ENCODE data around the gene PROSER2. TPM values are rescaled to one million over a fixed set of nuclear protein-coding genes. Genes with fewer than 3 reads are reported as not detected.
"Not testable (repeated sequence)": the region's sequence is repeated elsewhere in the genome, so short reads cannot be mapped to it uniquely, and the experiment has no call there.

PROSER2 gene
- total and polyA plus RNA-seq, 2 experiments from 2014 or later, result 0.65 to 1.2 TPM

DNA sequence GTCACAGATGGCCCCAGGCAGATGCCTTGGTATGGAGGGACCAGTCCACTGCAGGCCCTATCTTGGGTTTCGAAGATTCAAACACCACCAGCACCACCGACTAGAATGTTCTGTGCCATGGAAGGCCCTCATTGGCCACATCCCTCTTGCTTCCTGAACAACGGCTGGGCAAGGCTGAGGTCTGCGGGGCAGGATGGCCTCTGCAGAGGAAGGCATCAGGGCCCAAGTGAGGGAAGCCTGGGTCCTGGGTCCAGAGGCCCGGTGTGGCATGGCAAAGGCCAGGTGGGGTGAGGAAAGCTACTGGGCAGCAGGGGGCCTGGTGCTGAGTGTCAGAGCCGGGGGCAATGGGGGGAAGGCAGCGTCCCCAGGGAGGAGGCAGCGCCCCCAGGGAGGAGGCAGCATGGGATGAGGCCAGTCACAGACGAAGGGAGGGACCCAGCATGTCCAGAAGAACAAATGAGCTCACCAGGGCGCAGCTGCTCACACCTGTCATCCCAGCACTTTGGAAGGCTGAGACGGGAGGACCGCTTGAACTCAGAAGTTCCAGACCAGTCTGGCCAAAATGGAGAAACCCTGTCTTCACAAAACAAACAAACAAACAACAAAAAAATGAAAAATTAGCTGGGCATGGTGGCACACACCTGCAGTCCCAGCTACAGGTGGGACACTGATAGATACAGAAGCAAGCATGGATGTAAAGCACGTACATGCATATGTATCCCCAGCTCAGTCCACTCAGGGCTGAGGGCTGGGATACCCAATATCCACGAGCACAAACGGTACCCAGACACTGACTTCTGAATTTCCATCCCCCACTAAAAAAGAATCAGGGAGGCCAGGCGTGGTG lies 64.4 kb downstream of the PROSER2 start:
- Histone ChIP-seq H3K4me1 (ENCODE audit: insufficient read depth) (0 out of 2 replicates have a peak, but pooled peaks cover under 1% of the 10 kb centered on the region), H3K4me3 (no peak overlapping the region), H4K20me1 (ENCODE audit: insufficient read depth) (no peaks in the 10 kb centered on the region), H3F3A (ENCODE audit: insufficient read depth) (no peaks in the 10 kb centered on the region), H2AFZ (no peak overlapping the region), H3K27ac (no peak overlapping the region), H3K27me3 (replicated peaks; ENCODE audit: insufficient read depth) (no peaks in the 10 kb centered on the region), H3K9me2 (ENCODE audit: insufficient read depth) (no peaks in the 10 kb centered on the region), H3K4me2 (ENCODE audit: unreplicated experiment) (no peak overlapping the region), H3K79me2 (ENCODE audit: insufficient read depth) (no peaks in the 10 kb centered on the region), H3K36me3 (ENCODE audit: low read depth) (no peaks in the 10 kb centered on the region), H3K9me3 (ENCODE audit: low read depth) (no peaks in the 10 kb centered on the region), H3K9ac (no peak overlapping the region)
- DNase-seq, result no peak
- in situ Hi-C loops (cut with MboI), result no loop called here
- TF ChIP-seq EZH2phosphoT487 (IDR thresholded peaks at IDR 0.05; ENCODE audit: insufficient read depth, low read depth) (no peak), EZH2 (IDR thresholded peaks at IDR 0.05; ENCODE audit: insufficient read depth, poor library complexity, severe bottlenecking) (no peak)
- WGBS, 2 experiments (ENCODE audit: low coverage in 1 of 2, low lambda C conversion rate in 2 of 2, missing lambda C conversion rate in 2 of 2), result 77 to 84% methylated on average over 16 of the region's 16 CpGs

GRCh38 chr10:11889263-11889662 lies 66.1 kb downstream of the PROSER2 start:
- DNase-seq; H3K36me3 ChIP-seq (ENCODE audit: low read depth); H3K4me1 ChIP-seq (ENCODE audit: insufficient read depth); H3K9me3 ChIP-seq (ENCODE audit: low read depth); H4K20me1 ChIP-seq (ENCODE audit: insufficient read depth); in situ Hi-C loops (cut with MboI); H2AFZ ChIP-seq; H3K9ac ChIP-seq; H3K9me2 ChIP-seq (ENCODE audit: insufficient read depth); H3F3A ChIP-seq (ENCODE audit: insufficient read depth); H3K4me2 ChIP-seq (ENCODE audit: unreplicated experiment); H3K79me2 ChIP-seq (ENCODE audit: insufficient read depth); H3K27ac ChIP-seq; H3K27me3 ChIP-seq (replicated peaks; ENCODE audit: insufficient read depth); H3K4me3 ChIP-seq: not testable (repeated sequence)
- 67 to 68% methylated on average over 8 of the region's 8 CpGs for WGBS, 2 experiments (ENCODE audit: low coverage in 1 of 2, low lambda C conversion rate in 2 of 2, missing lambda C conversion rate in 2 of 2)

DNA sequence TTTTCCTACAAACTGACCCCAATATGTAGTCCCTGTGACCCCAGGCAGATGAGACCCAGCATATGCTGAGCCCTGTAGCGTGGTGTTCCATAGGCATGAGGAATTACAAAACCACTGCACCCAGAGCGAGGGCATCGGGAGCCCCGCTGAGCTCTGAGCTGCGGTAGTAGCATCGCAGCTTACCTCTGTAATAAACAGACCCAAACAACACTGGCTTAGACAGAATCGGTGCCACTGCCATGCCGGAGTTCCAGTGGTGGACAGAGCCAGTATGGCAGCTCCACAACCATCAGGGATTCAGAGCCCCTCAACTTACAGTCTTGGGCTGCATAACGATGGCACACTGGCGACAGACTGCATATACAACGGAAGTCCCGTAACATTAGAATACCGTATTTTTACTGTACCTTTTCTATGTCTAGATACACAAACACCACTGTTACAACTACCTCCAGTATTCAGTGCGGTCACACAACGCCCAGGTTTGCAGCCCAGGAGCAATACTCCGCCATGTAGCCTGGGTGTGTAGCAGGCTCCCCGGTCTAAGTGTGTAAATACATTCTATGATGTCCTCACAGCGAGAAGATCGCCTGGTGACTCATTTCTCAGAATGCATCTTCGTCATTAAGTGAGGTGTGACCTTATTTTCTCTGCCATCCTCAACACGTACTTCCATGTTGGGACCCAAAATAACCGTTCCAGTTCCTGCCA lies 68.8 kb downstream of the PROSER2 start:
- no peak overlapping the region for H3K4me2 ChIP-seq (ENCODE audit: unreplicated experiment)
- no peaks in the 10 kb centered on the region for H4K20me1 ChIP-seq (ENCODE audit: insufficient read depth)
- no peaks in the 10 kb centered on the region for H3K4me1 ChIP-seq (ENCODE audit: insufficient read depth)
- H3K36me3 ChIP-seq (ENCODE audit: low read depth), result no peaks in the 10 kb centered on the region
- no peak overlapping the region for H3K9ac ChIP-seq
- in situ Hi-C loops (cut with MboI), result no loop called here
- no peak overlapping the region for H2AFZ ChIP-seq
- no peaks in the 10 kb centered on the region for H3F3A ChIP-seq (ENCODE audit: insufficient read depth)
- H3K9me2 ChIP-seq (ENCODE audit: insufficient read depth), result no peaks in the 10 kb centered on the region
- no peak for DNase-seq
- 88 to 91% methylated on average over 22 of the region's 22 CpGs for WGBS, 2 experiments (ENCODE audit: low coverage in 1 of 2, low lambda C conversion rate in 2 of 2, missing lambda C conversion rate in 2 of 2)
- H3K9me3 ChIP-seq (ENCODE audit: low read depth), result no peaks in the 10 kb centered on the region
- no peak for TF ChIP-seq EZH2phosphoT487 (IDR thresholded peaks at IDR 0.05; ENCODE audit: insufficient read depth, low read depth)
- no peak for TF ChIP-seq EZH2 (IDR thresholded peaks at IDR 0.05; ENCODE audit: insufficient read depth, poor library complexity, severe bottlenecking)
- H3K79me2 ChIP-seq (ENCODE audit: insufficient read depth), result no peaks in the 10 kb centered on the region
- H3K27ac ChIP-seq, result no peak overlapping the region
- no peak overlapping the region for H3K4me3 ChIP-seq
- H3K27me3 ChIP-seq (replicated peaks; ENCODE audit: insufficient read depth), result no peaks in the 10 kb centered on the region

DNA sequence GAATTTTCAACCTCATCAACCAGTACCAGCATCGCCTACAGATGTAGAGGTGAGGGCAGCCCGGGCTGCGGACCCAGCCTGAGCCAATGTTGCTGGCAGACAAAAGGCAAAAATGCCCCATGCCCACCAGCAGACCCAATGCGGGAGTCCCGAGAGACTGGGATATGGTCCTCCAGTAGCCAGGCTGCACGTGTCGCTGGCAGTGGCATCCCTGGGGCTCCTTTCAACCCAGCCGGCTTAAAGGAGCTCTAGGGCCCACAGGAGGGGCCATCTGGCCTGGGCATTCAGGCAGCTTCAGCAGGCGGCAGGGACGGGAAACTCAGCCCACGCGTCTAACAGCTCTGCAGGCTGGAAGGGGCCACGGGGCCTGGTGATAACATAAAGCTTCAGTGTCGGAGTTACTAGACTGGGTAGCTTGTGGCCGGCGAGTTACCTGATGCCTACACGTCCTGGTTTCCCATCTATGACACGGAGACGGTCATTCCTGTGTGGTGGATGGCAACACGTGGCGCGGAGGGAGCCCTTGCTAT lies 70.7 kb downstream of the PROSER2 start:
- Histone ChIP-seq H3K4me2 (ENCODE audit: unreplicated experiment) (no peak overlapping the region), H3K4me1 (ENCODE audit: insufficient read depth) (no peaks in the 10 kb centered on the region), H4K20me1 (ENCODE audit: insufficient read depth) (no peaks in the 10 kb centered on the region), H3K4me3 (no peak overlapping the region), H3K27ac (no peak overlapping the region), H3K9ac (no peak overlapping the region), H3K36me3 (ENCODE audit: low read depth) (no peaks in the 10 kb centered on the region), H3K27me3 (replicated peaks; ENCODE audit: insufficient read depth) (no peaks in the 10 kb centered on the region), H3K9me2 (ENCODE audit: insufficient read depth) (no peaks in the 10 kb centered on the region), H3K9me3 (ENCODE audit: low read depth) (no peaks in the 10 kb centered on the region), H3K79me2 (ENCODE audit: insufficient read depth) (no peaks in the 10 kb centered on the region), H2AFZ (no peak overlapping the region), H3F3A (ENCODE audit: insufficient read depth) (no peaks in the 10 kb centered on the region)
- no peak for DNase-seq
- 79 to 84% methylated on average over 19 to 21 of the region's 22 CpGs for WGBS, 2 experiments (ENCODE audit: low coverage in 1 of 2, low lambda C conversion rate in 2 of 2, missing lambda C conversion rate in 2 of 2)
- no peak for TF ChIP-seq EZH2 (IDR thresholded peaks at IDR 0.05; ENCODE audit: insufficient read depth, poor library complexity, severe bottlenecking)
- TF ChIP-seq EZH2phosphoT487 (IDR thresholded peaks at IDR 0.05; ENCODE audit: insufficient read depth, low read depth), result no peak
- in situ Hi-C loops (cut with MboI), result no loop called here

Measured in GM23248 (cell line).